ENCODE results near the gene LINGO1. TPM values are rescaled to one million over a fixed set of nuclear protein-coding genes. Genes with fewer than 3 reads are reported as not detected.

LINGO1 gene
- total RNA-seq, 1 donor from 2014 or later, result 18.3 TPM

GRCh38 chr15:77602800-77603199 lies 29.9 kb downstream of the LINGO1 start:
- TF ChIP-seq, protein P1, sequence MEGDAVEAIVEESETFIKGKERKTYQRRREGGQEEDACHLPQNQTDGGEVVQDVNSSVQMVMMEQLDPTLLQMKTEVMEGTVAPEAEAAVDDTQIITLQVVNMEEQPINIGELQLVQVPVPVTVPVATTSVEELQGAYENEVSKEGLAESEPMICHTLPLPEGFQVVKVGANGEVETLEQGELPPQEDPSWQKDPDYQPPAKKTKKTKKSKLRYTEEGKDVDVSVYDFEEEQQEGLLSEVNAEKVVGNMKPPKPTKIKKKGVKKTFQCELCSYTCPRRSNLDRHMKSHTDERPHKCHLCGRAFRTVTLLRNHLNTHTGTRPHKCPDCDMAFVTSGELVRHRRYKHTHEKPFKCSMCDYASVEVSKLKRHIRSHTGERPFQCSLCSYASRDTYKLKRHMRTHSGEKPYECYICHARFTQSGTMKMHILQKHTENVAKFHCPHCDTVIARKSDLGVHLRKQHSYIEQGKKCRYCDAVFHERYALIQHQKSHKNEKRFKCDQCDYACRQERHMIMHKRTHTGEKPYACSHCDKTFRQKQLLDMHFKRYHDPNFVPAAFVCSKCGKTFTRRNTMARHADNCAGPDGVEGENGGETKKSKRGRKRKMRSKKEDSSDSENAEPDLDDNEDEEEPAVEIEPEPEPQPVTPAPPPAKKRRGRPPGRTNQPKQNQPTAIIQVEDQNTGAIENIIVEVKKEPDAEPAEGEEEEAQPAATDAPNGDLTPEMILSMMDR (IDR thresholded peaks at IDR 0.05), result no peak
- intact Hi-C loops (cut with DNase I), result no loop called here
- Histone ChIP-seq H3K4me1 (no peaks in the 10 kb centered on the region), H3K36me3 (no peaks in the 10 kb centered on the region), H3K27ac (no peak overlapping the region), H3K4me3 (no peak overlapping the region), H3K9me3 (no peaks in the 10 kb centered on the region), H3K27me3 (no peaks in the 10 kb centered on the region)
- DNase-seq (ENCODE audit: low spot score in 2 of 2), result no peak

DNA sequence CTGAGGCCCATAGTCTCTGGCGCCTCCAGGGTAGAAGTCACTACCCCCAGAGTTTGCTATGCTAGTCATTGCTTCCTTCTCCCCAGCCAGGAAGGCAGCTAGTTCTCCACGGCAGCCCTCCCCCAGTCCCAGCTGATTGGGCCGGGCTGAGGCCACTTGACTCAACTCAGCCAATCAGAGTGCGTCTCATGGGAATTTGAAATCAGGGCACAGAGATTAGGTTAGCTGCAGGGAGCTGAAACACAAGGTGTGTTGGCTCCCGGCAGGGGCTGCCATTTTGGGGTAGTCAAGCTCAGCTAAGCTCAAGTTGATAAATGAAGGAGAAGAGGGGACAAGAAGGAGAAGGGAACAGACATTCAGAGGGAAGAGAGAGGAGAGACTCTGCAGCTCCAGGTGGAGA lies 32.8 kb downstream of the LINGO1 start:
- Histone ChIP-seq H3K27ac (no peak overlapping the region), H3K4me1 (no peaks in the 10 kb centered on the region), H3K36me3 (no peaks in the 10 kb centered on the region)

GRCh38 chr15:77599357-77599756 lies 33.4 kb downstream of the LINGO1 start:
- Histone ChIP-seq H3K4me3 (no peak overlapping the region), H3K27ac (no peak overlapping the region), H3K4me1 (no peaks in the 10 kb centered on the region), H3K36me3 (no peaks in the 10 kb centered on the region), H3K9me3 (no peaks in the 10 kb centered on the region), H3K27me3 (no peaks in the 10 kb centered on the region)
- DNase-seq (ENCODE audit: low spot score in 2 of 2), result no peak
- TF ChIP-seq, protein P1 (IDR thresholded peaks at IDR 0.05), result no peak
- intact Hi-C loops (cut with DNase I), result no loop called here

More for the DNA sequence above, 32.8 kb downstream of the LINGO1 start:
- Histone ChIP-seq H3K4me3 (no peak overlapping the region), H3K27me3 (no peaks in the 10 kb centered on the region), H3K9me3 (no peaks in the 10 kb centered on the region)
- DNase-seq (ENCODE audit: low spot score in 2 of 2), result no peak
- intact Hi-C loops (cut with DNase I), result no loop called here
- TF ChIP-seq, protein P1 (IDR thresholded peaks at IDR 0.05), result no peak

- H3K27ac ChIP-seq, result no peak overlapping the region
- TF ChIP-seq, protein P1 (IDR thresholded peaks at IDR 0.05), result no peak
- H3K9me3 ChIP-seq, result no peaks in the 10 kb centered on the region
- no peak for DNase-seq (ENCODE audit: low spot score in 2 of 2)
- intact Hi-C loops (cut with DNase I), result no loop called here
- H3K36me3 ChIP-seq, result no peaks in the 10 kb centered on the region
- no peaks in the 10 kb centered on the region for H3K4me1 ChIP-seq
- no peaks in the 10 kb centered on the region for H3K27me3 ChIP-seq
- H3K4me3 ChIP-seq, result no peak overlapping the region
Measured at GRCh38 chr15:77598644-77599043, 34.1 kb downstream of the LINGO1 start.

GRCh38 chr15:77597804-77598453 lies 34.8 kb downstream of the LINGO1 start:
- Histone ChIP-seq H3K36me3 (no peaks in the 10 kb centered on the region), H3K4me1 (no peaks in the 10 kb centered on the region), H3K27me3 (no peaks in the 10 kb centered on the region), H3K9me3 (no peaks in the 10 kb centered on the region), H3K4me3 (no peak overlapping the region), H3K27ac (no peak overlapping the region)
- intact Hi-C loops (cut with DNase I), result no loop called here
- no peak for DNase-seq (ENCODE audit: low spot score in 2 of 2)
- TF ChIP-seq, protein P1 (IDR thresholded peaks at IDR 0.05), result no peak

Data from ascending aorta (tissue), 2 donors.